ENCODE results near the gene ZBTB34. TPM values are rescaled to one million over a fixed set of nuclear protein-coding genes. Genes with fewer than 3 reads are reported as not detected.

The ZBTB34 gene
- total RNA-seq, 6 experiments from 2014 or later = 3.1 to 4.0 (median 3.7) TPM

DNA sequence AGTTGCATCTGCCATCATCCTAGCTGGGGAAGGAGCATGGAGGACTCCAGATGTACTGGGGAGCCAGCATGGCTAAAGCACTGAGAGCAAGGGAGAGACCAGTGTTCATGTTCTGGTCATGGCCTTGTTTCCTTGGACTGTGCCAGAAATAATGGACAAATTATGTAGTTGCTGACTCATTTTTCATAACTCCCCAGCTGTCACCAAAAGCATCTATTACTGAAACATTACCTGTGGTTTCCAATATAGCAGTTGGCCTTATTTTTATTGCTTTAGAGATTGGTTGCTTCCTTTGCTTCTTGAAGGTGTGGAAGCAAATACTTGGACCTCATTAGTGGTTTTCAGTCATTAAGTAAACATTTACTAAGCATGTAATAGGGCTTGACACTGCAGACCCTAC is 65.4 kb downstream of the ZBTB34 start:
- Mint-ChIP-seq H3K36me3 (ENCODE audit: low read depth) (no peaks in the 10 kb centered on the region), H3K4me1 (ENCODE audit: low read depth) (no peaks in the 10 kb centered on the region), H3K27ac (no peak overlapping the region), H3K4me3 (no peak overlapping the region), H3K9me3 (no peaks in the 10 kb centered on the region), H3K27me3 (ENCODE audit: insufficient read depth) (peaks cover 23% of the 10 kb centered on the region)
- DNase-seq = no peak
- TF ChIP-seq, protein P1, sequence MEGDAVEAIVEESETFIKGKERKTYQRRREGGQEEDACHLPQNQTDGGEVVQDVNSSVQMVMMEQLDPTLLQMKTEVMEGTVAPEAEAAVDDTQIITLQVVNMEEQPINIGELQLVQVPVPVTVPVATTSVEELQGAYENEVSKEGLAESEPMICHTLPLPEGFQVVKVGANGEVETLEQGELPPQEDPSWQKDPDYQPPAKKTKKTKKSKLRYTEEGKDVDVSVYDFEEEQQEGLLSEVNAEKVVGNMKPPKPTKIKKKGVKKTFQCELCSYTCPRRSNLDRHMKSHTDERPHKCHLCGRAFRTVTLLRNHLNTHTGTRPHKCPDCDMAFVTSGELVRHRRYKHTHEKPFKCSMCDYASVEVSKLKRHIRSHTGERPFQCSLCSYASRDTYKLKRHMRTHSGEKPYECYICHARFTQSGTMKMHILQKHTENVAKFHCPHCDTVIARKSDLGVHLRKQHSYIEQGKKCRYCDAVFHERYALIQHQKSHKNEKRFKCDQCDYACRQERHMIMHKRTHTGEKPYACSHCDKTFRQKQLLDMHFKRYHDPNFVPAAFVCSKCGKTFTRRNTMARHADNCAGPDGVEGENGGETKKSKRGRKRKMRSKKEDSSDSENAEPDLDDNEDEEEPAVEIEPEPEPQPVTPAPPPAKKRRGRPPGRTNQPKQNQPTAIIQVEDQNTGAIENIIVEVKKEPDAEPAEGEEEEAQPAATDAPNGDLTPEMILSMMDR (IDR thresholded peaks at IDR 0.05) = no peak

DNA sequence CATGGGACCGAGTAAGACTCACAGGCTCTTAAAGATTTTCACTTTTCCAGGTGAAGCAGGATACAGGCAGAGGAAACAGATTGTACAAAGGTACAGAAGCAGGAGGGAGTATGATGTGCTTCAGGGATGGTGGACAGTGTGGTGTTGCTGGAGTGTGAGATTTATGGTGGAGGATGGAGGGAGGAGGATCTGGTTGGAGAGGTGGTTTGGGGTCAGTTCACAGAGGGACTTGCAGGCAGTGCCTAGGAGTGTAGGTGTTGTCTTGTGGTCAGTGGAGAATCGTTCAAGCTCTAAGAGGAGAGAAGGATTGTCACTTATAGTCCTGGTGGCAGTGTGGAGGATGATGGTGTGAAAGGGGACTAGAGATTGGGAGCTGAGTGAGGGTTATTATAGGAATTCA is 65.9 kb downstream of the ZBTB34 start:
- Mint-ChIP-seq H3K27ac (no peak overlapping the region), H3K36me3 (ENCODE audit: low read depth) (no peaks in the 10 kb centered on the region), H3K4me1 (ENCODE audit: low read depth) (no peaks in the 10 kb centered on the region), H3K4me3 (no peak overlapping the region), H3K27me3 (ENCODE audit: insufficient read depth) (peaks cover 23% of the 10 kb centered on the region), H3K9me3 (no peaks in the 10 kb centered on the region)
- DNase-seq = no peak
- TF ChIP-seq, protein P1 (IDR thresholded peaks at IDR 0.05) = no peak

DNA sequence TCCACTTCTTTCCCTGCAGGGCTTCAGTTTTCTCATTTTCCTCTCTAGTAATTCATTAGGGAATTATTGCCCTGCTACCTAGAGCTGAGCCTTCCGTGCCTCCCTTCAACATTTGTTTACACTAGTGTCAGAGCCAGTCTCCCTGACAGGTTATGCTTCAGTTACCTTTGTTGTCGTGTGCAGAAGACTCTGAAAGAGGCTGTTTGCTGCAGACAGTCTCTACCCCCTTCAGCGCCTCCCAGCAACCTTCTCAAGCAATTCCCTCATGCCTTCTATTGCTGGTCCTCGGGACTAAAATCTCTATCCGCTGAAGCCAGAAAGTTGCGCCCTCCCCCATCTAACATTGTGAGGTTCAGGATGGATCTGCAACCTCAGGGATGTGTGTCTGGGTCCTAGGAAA is 67.0 kb downstream of the ZBTB34 start:
- no peak overlapping the region for H3K4me3 Mint-ChIP-seq
- H3K4me1 Mint-ChIP-seq (ENCODE audit: low read depth) = no peaks in the 10 kb centered on the region
- DNase-seq = no peak
- no peaks in the 10 kb centered on the region for H3K36me3 Mint-ChIP-seq (ENCODE audit: low read depth)
- no peak overlapping the region for H3K27ac Mint-ChIP-seq
- TF ChIP-seq, protein P1 (IDR thresholded peaks at IDR 0.05) = no peak
- peaks cover 16% of the 10 kb centered on the region for H3K27me3 Mint-ChIP-seq (ENCODE audit: insufficient read depth)
- H3K9me3 Mint-ChIP-seq = no peaks in the 10 kb centered on the region

DNA sequence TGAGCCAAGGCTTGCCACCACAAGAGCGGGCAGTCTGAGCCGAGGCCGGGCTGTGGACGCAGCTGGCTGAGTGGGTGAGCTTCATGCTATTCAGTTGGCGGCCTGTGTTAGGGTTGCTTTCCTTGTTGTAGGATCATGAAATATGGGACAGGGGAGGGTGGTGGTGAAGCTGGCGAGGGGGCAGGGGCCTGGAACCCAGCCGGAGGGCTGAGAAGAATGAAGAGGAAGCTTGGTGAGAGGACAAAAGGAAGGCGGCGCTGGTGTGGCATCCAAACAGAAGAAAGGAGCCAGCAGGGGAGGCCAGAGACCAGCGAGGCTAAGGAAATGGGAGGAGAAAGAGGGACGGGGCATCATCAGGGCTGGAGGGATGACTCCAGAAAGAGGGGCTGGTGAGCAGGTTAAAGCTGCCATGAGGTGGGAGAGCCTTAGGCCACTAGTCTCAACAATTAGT is 72.5 kb downstream of the ZBTB34 start:
- H3K4me3 Mint-ChIP-seq = no peak overlapping the region
- no peak for DNase-seq
- H3K27me3 Mint-ChIP-seq (ENCODE audit: insufficient read depth) = peaks cover 18% of the 10 kb centered on the region
- H3K9me3 Mint-ChIP-seq = no peaks in the 10 kb centered on the region
- TF ChIP-seq, protein P1 (IDR thresholded peaks at IDR 0.05) = no peak
- peaks cover 9% of the 10 kb centered on the region for H3K4me1 Mint-ChIP-seq (ENCODE audit: low read depth)
- H3K27ac Mint-ChIP-seq = no peak overlapping the region
- no peaks in the 10 kb centered on the region for H3K36me3 Mint-ChIP-seq (ENCODE audit: low read depth)

DNA sequence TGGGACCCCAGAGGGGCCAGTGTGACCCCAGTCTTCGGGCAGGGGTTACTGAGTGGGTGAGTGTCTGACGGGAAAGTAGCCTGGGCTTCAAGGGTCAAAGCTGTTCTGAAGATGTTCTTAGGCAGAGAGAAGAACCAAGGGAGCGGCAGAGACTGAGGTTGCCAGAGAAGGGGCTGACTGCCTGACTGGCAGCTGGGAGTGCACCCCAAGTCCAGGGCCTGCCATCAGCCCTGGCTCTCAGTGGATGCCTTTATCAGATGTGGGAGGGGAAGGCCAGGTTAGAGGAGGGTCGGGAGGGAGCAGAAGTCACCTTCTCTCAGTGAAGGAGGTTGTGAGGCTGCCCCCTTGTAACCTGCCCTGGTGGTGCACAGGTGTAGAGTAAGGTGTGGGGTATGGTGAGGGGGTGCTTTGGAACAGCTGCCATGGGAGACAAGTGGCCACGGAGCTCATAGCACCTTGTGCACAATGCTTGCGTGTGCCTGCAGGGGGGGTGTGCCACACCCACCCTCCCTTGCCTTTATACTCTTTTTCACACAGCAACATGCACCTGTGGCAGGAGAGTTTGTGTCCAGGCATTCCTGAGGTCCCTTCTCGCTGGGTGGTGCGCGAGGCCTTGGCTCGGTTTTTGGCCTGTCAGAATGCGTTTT is 73.0 kb downstream of the ZBTB34 start:
- peaks cover 18% of the 10 kb centered on the region for H3K27me3 Mint-ChIP-seq (ENCODE audit: insufficient read depth)
- no peak for DNase-seq
- peaks cover 9% of the 10 kb centered on the region for H3K4me1 Mint-ChIP-seq (ENCODE audit: low read depth)
- H3K27ac Mint-ChIP-seq = no peak overlapping the region
- H3K36me3 Mint-ChIP-seq (ENCODE audit: low read depth) = no peaks in the 10 kb centered on the region
- TF ChIP-seq, protein P1 (IDR thresholded peaks at IDR 0.05) = peak; percentile 26; the same call in 1 of the 2 replicates
- H3K9me3 Mint-ChIP-seq = no peaks in the 10 kb centered on the region
- no peak overlapping the region for H3K4me3 Mint-ChIP-seq
